ENCODE data around the gene SCARB2. TPM values are rescaled to one million over a fixed set of nuclear protein-coding genes. Genes with fewer than 3 reads are reported as not detected.

Gene SCARB2
- total RNA-seq, 1 donor from 2014 or later = 76.3 TPM

DNA sequence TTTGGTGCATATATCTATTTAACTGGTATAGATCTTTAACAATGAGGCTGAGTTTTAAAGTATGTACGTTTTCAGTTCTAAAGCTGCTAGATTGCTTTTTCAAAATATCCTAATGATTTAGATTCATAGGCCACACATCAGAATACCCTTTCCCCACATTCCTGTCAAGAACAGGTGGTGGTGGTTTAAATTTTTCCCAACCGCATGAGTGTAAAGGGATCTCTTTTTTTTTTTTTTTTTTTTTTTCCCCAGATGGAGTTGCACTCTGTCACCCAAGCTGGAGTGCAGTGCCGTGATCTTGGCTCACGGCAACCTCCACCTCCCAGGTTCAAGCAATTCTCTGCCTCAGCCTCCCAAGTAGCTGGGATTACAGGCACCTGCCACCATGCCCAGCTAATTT is 93.4 kb downstream of the SCARB2 start:
- no peak for TF ChIP-seq CTCF (conservative IDR thresholded peaks at IDR 0.05; ENCODE audit: low read depth, low read length)
- DNase-seq (ENCODE audit: low read depth) = no peak

DNA sequence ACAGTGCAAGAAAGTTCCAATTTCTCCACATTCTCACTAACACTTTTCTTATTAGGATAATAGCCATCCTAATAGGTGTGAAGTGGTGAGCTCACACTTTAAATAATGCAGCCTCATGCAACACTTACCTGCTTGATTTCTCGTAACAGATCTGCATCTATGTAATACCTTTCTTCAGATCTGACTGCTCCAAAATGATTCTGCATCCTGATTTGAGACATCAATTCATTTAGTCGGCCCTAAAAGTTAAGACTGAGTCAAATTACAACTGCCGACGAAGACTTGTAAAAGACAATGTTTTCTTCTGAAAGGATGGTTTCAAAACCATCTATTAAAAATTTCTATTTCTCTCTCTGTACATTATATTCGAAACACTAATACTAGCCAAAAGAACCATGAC is 96.1 kb downstream of the SCARB2 start:
- no peak overlapping the region for H3K4me3 ChIP-seq (ENCODE audit: low read depth, low read length)
- no peak for DNase-seq (ENCODE audit: low read depth)
- TF ChIP-seq CTCF (conservative IDR thresholded peaks at IDR 0.05; ENCODE audit: low read depth, low read length) = no peak

More for the DNA sequence above, 93.4 kb downstream of the SCARB2 start:
- H3K4me3 ChIP-seq (ENCODE audit: low read depth, low read length) = no peak overlapping the region

GRCh38 chr4:76116821-76117220 is 96.8 kb downstream of the SCARB2 start:
- no peak overlapping the region for H3K4me3 ChIP-seq (ENCODE audit: low read depth, low read length)
- no peak for DNase-seq (ENCODE audit: low read depth)
- no peak for TF ChIP-seq CTCF (conservative IDR thresholded peaks at IDR 0.05; ENCODE audit: low read depth, low read length)

Other genes starting within 250 kb of the SCARB2 start
- 24.2 and 35.5 TPM in 2 replicates for gene SDAD1, start 222.9 kb downstream of the SCARB2 start, total RNA-seq
- gene CXCL9, start 206.3 kb downstream of the SCARB2 start, total RNA-seq = not detected in 2 replicates
- 0.29 TPM in 1 of 2 replicates, not detected in the other for gene CXCL10, start 190.3 kb downstream of the SCARB2 start, total RNA-seq
- gene CXCL11, start 177.8 kb downstream of the SCARB2 start, total RNA-seq = 0.06 and 0.22 TPM in 2 replicates
- gene ART3, start 139.1 kb downstream of the SCARB2 start, total RNA-seq = not detected in 2 replicates
- gene NUP54, start 65.4 kb downstream of the SCARB2 start, total RNA-seq = 31.5 and 56.6 TPM in 2 replicates
- gene FAM47E, start 37.9 kb upstream of the SCARB2 start, total RNA-seq = 0.07 and 3.5 TPM in 2 replicates
- gene STBD1, start 92.9 kb upstream of the SCARB2 start, total RNA-seq = 4.5 and 7.8 TPM in 2 replicates
- 0.17 TPM in 1 of 2 replicates, not detected in the other for gene CCDC158, start 207.3 kb upstream of the SCARB2 start, total RNA-seq
- gene SHROOM3, start 221.4 kb upstream of the SCARB2 start, total RNA-seq = 44.0 and 109 TPM in 2 replicates

Measured in epithelial cell of proximal tubule (primary cell).